Muscle layer of colon (tissue), 2 donors: ENCODE results near the gene CPNE2.
"Not testable (repeated sequence)": the region's sequence is repeated elsewhere in the genome, so short reads cannot be mapped to it uniquely, and the experiment has no call there.

ENCODE experiments used
- H3K27ac ChIP-seq: one replicate; pipeline ENCODE4 v1.7.0; 2013; ENCODE audit warnings: low read depth, mild to moderate bottlenecking, low read length, moderate library complexity
- H3K27me3 ChIP-seq, 2 donors: one replicate each; pipeline ENCODE4 v1.7.0; 2013; ENCODE audit warnings: low read length in 2 of 2, mild to moderate bottlenecking in 2 of 2; ENCODE audit not compliant: insufficient read depth in 2 of 2, control insufficient read depth in 1 of 2
- H3K36me3 ChIP-seq: one replicate; pipeline ENCODE4 v1.7.0; 2013; ENCODE audit warnings: mild to moderate bottlenecking, low read length; ENCODE audit not compliant: insufficient read depth
- H3K4me1 ChIP-seq: one replicate; pipeline ENCODE4 v1.7.0; 2013; ENCODE audit warnings: mild to moderate bottlenecking, low read length; ENCODE audit not compliant: insufficient read depth
- H3K4me3 ChIP-seq, 2 donors: one replicate each; pipeline ENCODE4 v1.7.0; 2013; ENCODE audit warnings: low read length in 2 of 2, low read depth in 1 of 2, mild to moderate bottlenecking in 1 of 2, moderate library complexity in 1 of 2
- H3K9ac ChIP-seq: one replicate; pipeline ENCODE4 v1.7.0; 2013; ENCODE audit warnings: low read length
- H3K9me3 ChIP-seq: one replicate; pipeline ENCODE4 v1.7.0; 2013; ENCODE audit warnings: mild to moderate bottlenecking, low read length
- donor health status: abdominal sarcoma.
- donor health status: Adenocarcinoma of cecum.

CPNE2 gene

GRCh38 chr16:57185446-57185944, 93.1 kb downstream of the CPNE2 start:
- Histone ChIP-seq H3K9me3 (no peaks in the 10 kb centered on the region), H3K4me3 (peak overlapping the region; percentile 80 to 90), H3K9ac (peak overlapping the region; percentile 95), H3K27me3 (no peaks in the 10 kb centered on the region), H3K27ac (peak overlapping the region; percentile 94), H3K4me1 (peaks cover 21% of the 10 kb centered on the region), H3K36me3 (no peaks in the 10 kb centered on the region)

- H3K27me3 ChIP-seq: no peaks in the 10 kb centered on the region
- H3K27ac ChIP-seq: peak within 1 kb of the TSS; percentile 94
- peaks cover 28% of the 10 kb centered on the region for H3K4me1 ChIP-seq
These were observed 93.8 kb downstream of the CPNE2 start, which contains the start of the genes PSME3IP1 and RSPRY1 for GRCh38 chr16:57185945-57186871. Gene PSME3IP1, minus strand, starts transcription at chr16:57186039. Its CDS starts 12,185 bp downstream, at chr16:57173854. Gene RSPRY1, plus strand, starts transcription at chr16:57186329. Its CDS starts 18,330 bp downstream, at chr16:57204659.

GRCh38 chr16:57186872-57187854, 94.8 kb downstream of the CPNE2 start:
- no peaks in the 10 kb centered on the region for H3K27me3 ChIP-seq
- H3K4me1 ChIP-seq: peaks cover 36% of the 10 kb centered on the region
- no peaks in the 10 kb centered on the region for H3K9me3 ChIP-seq

More at GRCh38 chr16:57185945-57186871, 93.8 kb downstream of the CPNE2 start, which contains the start of the genes PSME3IP1 and RSPRY1:
- no peaks in the 10 kb centered on the region for H3K36me3 ChIP-seq
- no peaks in the 10 kb centered on the region for H3K9me3 ChIP-seq
- H3K4me3 ChIP-seq: peak within 1 kb of the TSS; percentile 82 to 96
- peak within 1 kb of the TSS; percentile 95 for H3K9ac ChIP-seq

GRCh38 chr16:57187902-57188710, 95.7 kb downstream of the CPNE2 start:
- H3K27ac ChIP-seq, H3K27me3 ChIP-seq, H3K9me3 ChIP-seq, H3K36me3 ChIP-seq: not testable (repeated sequence)
- H3K4me3 ChIP-seq: peak overlapping the region; percentile 82 to 96
- H3K4me1 ChIP-seq: peaks cover 38% of the 10 kb centered on the region
- peak overlapping the region; percentile 94 for H3K9ac ChIP-seq

More at GRCh38 chr16:57186872-57187854, 94.8 kb downstream of the CPNE2 start:
- H3K9ac ChIP-seq: peak overlapping the region; percentile 94
- peak overlapping the region; percentile 94 for H3K27ac ChIP-seq
- peak overlapping the region; percentile 82 to 96 for H3K4me3 ChIP-seq
- H3K36me3 ChIP-seq: no peaks in the 10 kb centered on the region

GRCh38 chr16:57188711-57189002, 96.3 kb downstream of the CPNE2 start:
- Histone ChIP-seq H3K4me3 (no peak overlapping the region), H3K36me3 (no peaks in the 10 kb centered on the region), H3K27me3 (no peaks in the 10 kb centered on the region), H3K27ac (no peak overlapping the region), H3K9ac (no peak overlapping the region), H3K9me3 (no peaks in the 10 kb centered on the region), H3K4me1 (peaks cover 38% of the 10 kb centered on the region)

- H3K4me3 ChIP-seq, H3K27ac ChIP-seq, H3K9ac ChIP-seq, H3K27me3 ChIP-seq, H3K36me3 ChIP-seq, H3K9me3 ChIP-seq: not testable (repeated sequence)
- peaks cover 40% of the 10 kb centered on the region for H3K4me1 ChIP-seq
These were observed 97.1 kb downstream of the CPNE2 start for GRCh38 chr16:57189527-57189926.

GRCh38 chr16:57190136-57190535, 97.8 kb downstream of the CPNE2 start:
- H3K9me3 ChIP-seq: no peaks in the 10 kb centered on the region
- H3K27me3 ChIP-seq: no peaks in the 10 kb centered on the region
- no peak overlapping the region for H3K9ac ChIP-seq
- H3K27ac ChIP-seq: no peak overlapping the region
- H3K36me3 ChIP-seq: no peaks in the 10 kb centered on the region
- H3K4me1 ChIP-seq: peaks cover 37% of the 10 kb centered on the region
- H3K4me3 ChIP-seq: no peak overlapping the region

GRCh38 chr16:57191056-57191571, 98.7 kb downstream of the CPNE2 start:
- H3K4me1 ChIP-seq: peaks cover 37% of the 10 kb centered on the region
- H3K9ac ChIP-seq: no peak overlapping the region

GRCh38 chr16:57192146-57192545, 99.8 kb downstream of the CPNE2 start:
- Histone ChIP-seq H3K27me3 (no peaks in the 10 kb centered on the region), H3K9me3 (no peaks in the 10 kb centered on the region), H3K4me3 (no peak overlapping the region), H3K27ac (no peak overlapping the region), H3K4me1 (peaks cover 48% of the 10 kb centered on the region), H3K9ac (no peak overlapping the region), H3K36me3 (no peaks in the 10 kb centered on the region)

More at GRCh38 chr16:57191056-57191571, 98.7 kb downstream of the CPNE2 start:
- no peaks in the 10 kb centered on the region for H3K9me3 ChIP-seq
- H3K36me3 ChIP-seq: no peaks in the 10 kb centered on the region
- H3K27ac ChIP-seq: no peak overlapping the region
- no peak overlapping the region for H3K4me3 ChIP-seq
- H3K27me3 ChIP-seq: no peaks in the 10 kb centered on the region

GRCh38 chr16:57192720-57193486, 100.5 kb downstream of the CPNE2 start:
- no peak overlapping the region for H3K4me3 ChIP-seq
- H3K4me1 ChIP-seq: peaks cover 46% of the 10 kb centered on the region
- H3K9me3 ChIP-seq: no peaks in the 10 kb centered on the region
- no peaks in the 10 kb centered on the region for H3K27me3 ChIP-seq
- no peak overlapping the region for H3K9ac ChIP-seq
- H3K36me3 ChIP-seq: no peaks in the 10 kb centered on the region
- H3K27ac ChIP-seq: no peak overlapping the region
